ENCODE results near the gene CYP19A1.

Gene CYP19A1

DNA sequence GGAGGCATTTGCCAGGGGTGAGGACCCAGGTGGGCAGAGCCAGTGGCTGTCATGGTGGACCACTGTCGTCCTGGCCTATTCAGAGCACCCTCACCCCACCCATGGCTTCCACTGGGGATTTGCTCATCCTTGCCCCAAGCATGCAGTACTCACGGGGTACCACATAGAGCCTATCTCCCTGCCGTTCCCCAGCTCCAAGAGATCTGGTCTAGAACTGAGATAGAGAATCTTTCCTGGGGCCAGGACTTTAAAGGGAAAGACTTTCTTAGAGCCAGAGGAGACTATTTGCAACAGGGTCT lies 166.8 kb downstream of the CYP19A1 start:
- peaks cover 3% of the 10 kb centered on the region; the same call in 1 of the 2 replicates for H3K4me1 ChIP-seq (ENCODE audit: low read length)
- no peak overlapping the region for H3K4me3 ChIP-seq (ENCODE audit: low read length)
- H3K27me3 ChIP-seq (ENCODE audit: low read depth, low read length), result peaks cover 7% of the 10 kb centered on the region; the same call in 1 of the 2 replicates
- TF ChIP-seq, protein P1, sequence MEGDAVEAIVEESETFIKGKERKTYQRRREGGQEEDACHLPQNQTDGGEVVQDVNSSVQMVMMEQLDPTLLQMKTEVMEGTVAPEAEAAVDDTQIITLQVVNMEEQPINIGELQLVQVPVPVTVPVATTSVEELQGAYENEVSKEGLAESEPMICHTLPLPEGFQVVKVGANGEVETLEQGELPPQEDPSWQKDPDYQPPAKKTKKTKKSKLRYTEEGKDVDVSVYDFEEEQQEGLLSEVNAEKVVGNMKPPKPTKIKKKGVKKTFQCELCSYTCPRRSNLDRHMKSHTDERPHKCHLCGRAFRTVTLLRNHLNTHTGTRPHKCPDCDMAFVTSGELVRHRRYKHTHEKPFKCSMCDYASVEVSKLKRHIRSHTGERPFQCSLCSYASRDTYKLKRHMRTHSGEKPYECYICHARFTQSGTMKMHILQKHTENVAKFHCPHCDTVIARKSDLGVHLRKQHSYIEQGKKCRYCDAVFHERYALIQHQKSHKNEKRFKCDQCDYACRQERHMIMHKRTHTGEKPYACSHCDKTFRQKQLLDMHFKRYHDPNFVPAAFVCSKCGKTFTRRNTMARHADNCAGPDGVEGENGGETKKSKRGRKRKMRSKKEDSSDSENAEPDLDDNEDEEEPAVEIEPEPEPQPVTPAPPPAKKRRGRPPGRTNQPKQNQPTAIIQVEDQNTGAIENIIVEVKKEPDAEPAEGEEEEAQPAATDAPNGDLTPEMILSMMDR (IDR thresholded peaks at IDR 0.05; ENCODE audit: low read depth, low read length), result no peak
- no peak for TF ChIP-seq EZH2phosphoT487 (IDR thresholded peaks at IDR 0.05; ENCODE audit: low read depth)
- no peak overlapping the region for H3K27ac ChIP-seq (ENCODE audit: low read length)
- no peaks in the 10 kb centered on the region for H3K79me2 ChIP-seq (ENCODE audit: low read length)
- H3K9ac ChIP-seq (ENCODE audit: low read length), result no peak overlapping the region
- H3K4me2 ChIP-seq (ENCODE audit: low read length), result no peak overlapping the region
- H4K20me1 ChIP-seq (ENCODE audit: insufficient read depth, low read length), result no peaks in the 10 kb centered on the region
- H3K9me3 ChIP-seq (ENCODE audit: insufficient read depth, low read length), result no peaks in the 10 kb centered on the region
- no peak overlapping the region for H2AFZ ChIP-seq (ENCODE audit: low read depth, low read length)
- no peaks in the 10 kb centered on the region for H3K36me3 ChIP-seq (replicated peaks; ENCODE audit: low read depth, low read length)

DNA sequence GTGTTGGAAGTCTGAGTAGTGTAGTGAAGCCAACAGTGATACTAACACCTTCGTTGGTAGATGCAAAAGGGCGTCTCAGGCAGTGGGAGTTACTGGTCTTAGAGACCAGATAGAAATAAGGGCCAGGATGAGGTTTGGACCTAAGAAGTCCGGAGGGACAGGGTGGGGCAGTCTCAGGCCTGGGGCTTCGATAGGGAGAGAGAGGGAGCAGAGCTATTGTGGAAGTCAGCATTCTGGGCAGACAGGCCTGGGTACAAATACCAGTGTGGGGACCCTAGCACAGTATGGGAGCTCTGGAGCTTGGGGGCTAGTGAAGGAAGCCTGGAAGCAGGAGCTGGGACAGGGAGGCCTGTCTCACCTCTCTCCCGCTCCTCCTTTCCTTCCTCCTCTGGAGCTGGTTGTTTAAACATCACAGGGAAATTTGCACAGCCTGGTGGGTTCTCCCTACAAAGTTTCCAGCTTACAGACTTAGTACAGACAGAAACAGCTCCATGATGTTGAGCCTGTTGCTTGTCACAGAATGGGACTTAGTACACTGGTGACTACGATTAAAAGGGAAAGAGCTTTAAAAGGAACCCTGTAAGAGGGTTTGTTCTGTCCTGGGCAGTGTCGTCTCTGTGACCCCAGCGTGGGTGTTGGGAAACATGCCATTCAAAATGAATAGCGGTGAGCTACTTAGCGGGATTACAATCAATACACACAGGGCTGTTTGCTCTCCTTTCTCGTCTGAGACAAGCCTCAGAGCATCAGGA lies 167.3 kb downstream of the CYP19A1 start:
- H3K36me3 ChIP-seq (replicated peaks; ENCODE audit: low read depth, low read length), result no peaks in the 10 kb centered on the region
- no peak overlapping the region for H3K4me3 ChIP-seq (ENCODE audit: low read length)
- H3K27me3 ChIP-seq (ENCODE audit: low read depth, low read length), result peaks cover 10% of the 10 kb centered on the region; the same call in 1 of the 2 replicates
- H3K9me3 ChIP-seq (ENCODE audit: insufficient read depth, low read length), result no peaks in the 10 kb centered on the region
- H2AFZ ChIP-seq (ENCODE audit: low read depth, low read length), result no peak overlapping the region
- no peak overlapping the region for H3K9ac ChIP-seq (ENCODE audit: low read length)
- TF ChIP-seq, protein P1 (IDR thresholded peaks at IDR 0.05; ENCODE audit: low read depth, low read length), result no peak
- TF ChIP-seq EZH2phosphoT487 (IDR thresholded peaks at IDR 0.05; ENCODE audit: low read depth), result no peak
- no peaks in the 10 kb centered on the region for H3K79me2 ChIP-seq (ENCODE audit: low read length)
- H3K4me1 ChIP-seq (ENCODE audit: low read length), result peaks cover 3% of the 10 kb centered on the region; the same call in 1 of the 2 replicates
- no peak overlapping the region for H3K27ac ChIP-seq (ENCODE audit: low read length)
- H4K20me1 ChIP-seq (ENCODE audit: insufficient read depth, low read length), result no peaks in the 10 kb centered on the region
- no peak overlapping the region for H3K4me2 ChIP-seq (ENCODE audit: low read length)

DNA sequence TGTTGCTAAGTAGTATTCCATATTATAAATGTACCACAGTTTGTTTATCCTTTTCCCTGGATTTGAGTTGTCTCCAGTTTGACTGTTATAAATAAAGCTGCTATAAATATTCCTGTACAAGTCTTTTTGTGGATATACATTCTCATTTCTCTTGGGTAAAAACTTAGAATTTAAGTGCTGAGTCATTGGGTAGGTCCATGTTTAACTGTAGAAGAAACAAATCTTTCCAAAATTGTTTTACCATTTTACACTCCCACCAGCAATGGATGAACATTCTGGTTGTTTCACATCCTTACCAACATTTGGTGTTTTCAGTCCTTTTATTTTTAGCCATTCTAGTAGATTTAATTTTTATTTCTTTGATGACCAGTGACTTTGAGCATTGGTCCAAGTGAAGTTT lies 169.7 kb downstream of the CYP19A1 start:
- Histone ChIP-seq H3K4me1 (ENCODE audit: low read length) (peaks cover 3% of the 10 kb centered on the region; the same call in 1 of the 2 replicates), H3K4me3 (ENCODE audit: low read length) (no peak overlapping the region), H3K36me3 (replicated peaks; ENCODE audit: low read depth, low read length) (no peaks in the 10 kb centered on the region), H3K9ac (ENCODE audit: low read length) (no peak overlapping the region), H3K4me2 (ENCODE audit: low read length) (no peak overlapping the region), H4K20me1 (ENCODE audit: insufficient read depth, low read length) (no peaks in the 10 kb centered on the region), H2AFZ (ENCODE audit: low read depth, low read length) (no peak overlapping the region), H3K9me3 (ENCODE audit: insufficient read depth, low read length) (no peaks in the 10 kb centered on the region), H3K79me2 (ENCODE audit: low read length) (no peaks in the 10 kb centered on the region), H3K27me3 (ENCODE audit: low read depth, low read length) (peaks cover 21% of the 10 kb centered on the region), H3K27ac (ENCODE audit: low read length) (no peak overlapping the region)
- TF ChIP-seq EZH2phosphoT487 (IDR thresholded peaks at IDR 0.05; ENCODE audit: low read depth), result no peak
- TF ChIP-seq, protein P1 (IDR thresholded peaks at IDR 0.05; ENCODE audit: low read depth, low read length), result no peak

DNA sequence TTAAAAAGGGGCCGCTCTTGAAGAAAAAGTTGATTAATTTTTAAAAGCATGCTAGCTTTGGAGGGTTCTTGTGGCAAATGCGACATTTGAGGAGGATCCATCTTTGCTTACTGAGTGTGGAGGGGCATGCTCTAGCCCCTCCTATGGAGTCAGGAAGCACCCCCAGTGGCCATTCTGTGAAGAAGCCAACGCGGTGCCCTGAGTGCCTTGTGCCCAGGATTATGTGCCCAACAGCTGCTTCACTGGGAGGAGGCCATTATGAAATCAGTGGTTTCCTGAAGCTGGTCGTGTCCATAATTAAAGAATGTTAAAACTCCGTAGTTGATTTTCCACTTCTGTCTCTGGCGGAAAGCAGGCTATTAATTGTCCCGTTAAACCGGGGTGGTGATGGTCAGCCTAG lies 174.6 kb downstream of the CYP19A1 start:
- H3K27me3 ChIP-seq (ENCODE audit: low read depth, low read length), result peaks cover 28% of the 10 kb centered on the region
- H3K36me3 ChIP-seq (replicated peaks; ENCODE audit: low read depth, low read length), result no peaks in the 10 kb centered on the region
- H3K4me3 ChIP-seq (ENCODE audit: low read length), result 0 out of 2 replicates have a peak overlapping the region, but pooled peaks have one; percentile 30
- H3K79me2 ChIP-seq (ENCODE audit: low read length), result no peaks in the 10 kb centered on the region
- H4K20me1 ChIP-seq (ENCODE audit: insufficient read depth, low read length), result no peaks in the 10 kb centered on the region
- H2AFZ ChIP-seq (ENCODE audit: low read depth, low read length), result no peak overlapping the region
- no peak overlapping the region for H3K27ac ChIP-seq (ENCODE audit: low read length)
- H3K4me2 ChIP-seq (ENCODE audit: low read length), result peak overlapping the region; percentile 49; the same call in 1 of the 2 replicates
- peaks cover 8% of the 10 kb centered on the region for H3K4me1 ChIP-seq (ENCODE audit: low read length)
- no peaks in the 10 kb centered on the region for H3K9me3 ChIP-seq (ENCODE audit: insufficient read depth, low read length)
- no peak overlapping the region for H3K9ac ChIP-seq (ENCODE audit: low read length)
- TF ChIP-seq EZH2phosphoT487 (IDR thresholded peaks at IDR 0.05; ENCODE audit: low read depth), result no peak
- TF ChIP-seq, protein P1 (IDR thresholded peaks at IDR 0.05; ENCODE audit: low read depth, low read length), result no peak; the same call in 1 of the 2 replicates

All from OCI-LY3 (cell line).